DLD1 (cell line): Measurements from ENCODE around the gene TMEM178B.

ENCODE experiments used
- in situ Hi-C: cut with HindIII; loops from 2 replicates; pipeline ENCODE4 v1.10.0; 2017; ENCODE audit warnings: low sequenced_read_pairs

Gene TMEM178B

GRCh38 chr7:141218941-141219340, 145.1 kb downstream of the TMEM178B start:
- in situ Hi-C loops: no loop called here

GRCh38 chr7:141220263-141220880, 146.5 kb downstream of the TMEM178B start:
- in situ Hi-C loops: no loop called here

- in situ Hi-C loops: no loop called here
Measured at GRCh38 chr7:141221007-141221612, 147.2 kb downstream of the TMEM178B start.

- in situ Hi-C loops: no loop called here
Measured at GRCh38 chr7:141225916-141226618, 152.2 kb downstream of the TMEM178B start.

GRCh38 chr7:141227454-141227853, 153.6 kb downstream of the TMEM178B start:
- in situ Hi-C loops: no loop called here

- in situ Hi-C loops: no loop called here
Measured at GRCh38 chr7:141228482-141228881, 154.6 kb downstream of the TMEM178B start.

- in situ Hi-C loops: no loop called here
Measured at GRCh38 chr7:141231018-141231792, 157.3 kb downstream of the TMEM178B start.

GRCh38 chr7:141232286-141233051, 158.6 kb downstream of the TMEM178B start:
- in situ Hi-C loops: no loop called here

- in situ Hi-C loops: no loop called here
Measured at GRCh38 chr7:141234335-141235105, 160.7 kb downstream of the TMEM178B start.

GRCh38 chr7:141235656-141236055, 161.8 kb downstream of the TMEM178B start:
- in situ Hi-C loops: no loop called here

- in situ Hi-C loops: no loop called here
Measured at GRCh38 chr7:141238596-141239243, 164.9 kb downstream of the TMEM178B start.

- in situ Hi-C loops: no loop called here
Measured at GRCh38 chr7:141239661-141240060, 165.8 kb downstream of the TMEM178B start.

GRCh38 chr7:141242568-141242967, 168.7 kb downstream of the TMEM178B start:
- in situ Hi-C loops: no loop called here

GRCh38 chr7:141243368-141243767, 169.5 kb downstream of the TMEM178B start:
- in situ Hi-C loops: no loop called here

GRCh38 chr7:141244435-141244834, 170.6 kb downstream of the TMEM178B start:
- in situ Hi-C loops: no loop called here

GRCh38 chr7:141246426-141246825, 172.6 kb downstream of the TMEM178B start:
- in situ Hi-C loops: no loop called here

- in situ Hi-C loops: no loop called here
Measured at GRCh38 chr7:141251180-141251579, 177.3 kb downstream of the TMEM178B start.

- in situ Hi-C loops: no loop called here
Measured at GRCh38 chr7:141251957-141252356, 178.1 kb downstream of the TMEM178B start.

- in situ Hi-C loops: no loop called here
Measured at GRCh38 chr7:141257597-141257996, 183.7 kb downstream of the TMEM178B start.
